K562 (cell line): ENCODE measurements around the gene ZC3H13. TPM values are rescaled to one million over a fixed set of nuclear protein-coding genes. Genes with fewer than 3 reads are reported as not detected.

Source experiments
- ATAC-seq: fragments of 200-7000 bp; cut with Tn5 transposase; 3 replicates; pipeline ENCODE4 v1.9.1; 2020; ENCODE audit warnings: moderate library complexity
- BruUV-seq: library from RNA; stranded (reverse); fragments of 400-500 nt; replicated peaks from 2 replicates; lab custom pipeline; 2021; lab: Mats Ljungman, UMichigan
- CTCF ChIA-PET: fragments of 300-600 bp; formaldehyde crosslinking; extraction: SDS; loops from one replicate; lab custom pipeline; 2021; ENCODE audit warnings: low intra/inter-chr PET ratio; lab: Yijun Ruan, JAX
- POLR2A ChIA-PET: fragments of 300-600, 350-650 bp; sonication (Branson Sonifier 250); formaldehyde crosslinking; extraction: SDS; loops from one replicate; lab custom pipeline; 2021; ENCODE audit warnings: antibody characterized with exemption, inconsistent platforms; lab: Yijun Ruan, JAX
- DNase-seq, 4 experiments: peaks; one replicate each; pipeline versions ENCODE4 v3.0.0 to v3.0.0-alpha.2; 2011 to 2018; ENCODE audit warnings: low spot score in 3 of 4, mixed read lengths in 3 of 4; ENCODE audit errors: extremely low read depth in 1 of 4
- FAIRE-seq: peaks from 2 replicates; lab custom pipeline; 2011; peaks lifted over from hg19 to GRCh38; lab: Jason Lieb, UNC
- H2AFZ ChIP-seq: 2 replicates; pipeline ENCODE4 v1.6.0; 2011; ENCODE audit warnings: low read depth, low read length, control low read depth, inconsistent platforms
- H3K27ac ChIP-seq: fragments of 200-600 bp; 3 replicates; pipeline ENCODE4 v1.8.0; 2011; ENCODE audit warnings: low read depth, mild to moderate bottlenecking, control low read depth, inconsistent platforms, low read length, moderate library complexity, mixed read lengths; ENCODE audit errors: extremely low read depth
- H3K27me3 ChIP-seq, 2 experiments: fragments of 300-600 bp in 1 of 2; 2 replicates in 1 of 2; 3 replicates in 1 of 2; pipeline versions ENCODE4 v1.6.0 to v1.8.0; 2011; ENCODE audit warnings: inconsistent platforms in 2 of 2, low read length in 2 of 2, mild to moderate bottlenecking in 1 of 2, mixed read lengths in 1 of 2, moderate library complexity in 1 of 2; ENCODE audit not compliant: control insufficient read depth in 2 of 2, insufficient read depth in 2 of 2
- H3K36me3 ChIP-seq: fragments of 300-600 bp; 3 replicates; pipeline ENCODE4 v1.8.0; 2011; ENCODE audit warnings: mild to moderate bottlenecking, low read length, inconsistent platforms; ENCODE audit not compliant: control insufficient read depth, insufficient read depth
- H3K4me1 ChIP-seq, 2 experiments: fragments of 200-600 bp in 1 of 2; replicated peaks in 1 of 2; 2 replicates in 1 of 2; 3 replicates in 1 of 2; pipeline versions ENCODE4 v1.5.1 to v1.8.0; 2011; ENCODE audit warnings: inconsistent platforms in 2 of 2, low read length in 2 of 2, mild to moderate bottlenecking in 1 of 2, mixed read lengths in 1 of 2, moderate library complexity in 1 of 2; ENCODE audit not compliant: control insufficient read depth in 2 of 2, insufficient read depth in 2 of 2
- H3K4me2 ChIP-seq: 2 replicates; pipeline ENCODE4 v1.6.1; 2011; ENCODE audit warnings: low read length, control low read depth, inconsistent platforms, mixed read lengths; ENCODE audit not compliant: insufficient read depth
- H3K4me3 ChIP-seq: fragments of 200-600 bp; sonication (generic), shearing (Covaris generic); 2 replicates; pipeline ENCODE4 v1.5.1; 2016; ENCODE audit warnings: control low read depth, inconsistent platforms
- H3K79me2 ChIP-seq: fragments of 200-600 bp; 3 replicates; pipeline ENCODE4 v1.8.0; 2011; ENCODE audit warnings: low read length, inconsistent platforms; ENCODE audit not compliant: control insufficient read depth, insufficient read depth
- H3K9ac ChIP-seq, 2 experiments: 2 replicates each; pipeline versions ENCODE4 v1.6.0 to v1.6.1; 2011; ENCODE audit warnings: low read depth in 2 of 2, low read length in 2 of 2, control low read depth in 1 of 2, inconsistent platforms in 1 of 2, mild to moderate bottlenecking in 1 of 2, mixed read lengths in 1 of 2; ENCODE audit not compliant: insufficient read depth in 1 of 2
- H3K9me1 ChIP-seq: one replicate; pipeline ENCODE4 v1.6.0; 2011; ENCODE audit warnings: inconsistent platforms, mild to moderate bottlenecking, low read length, moderate library complexity; ENCODE audit not compliant: control insufficient read depth, insufficient read depth
- H3K9me3 ChIP-seq: replicated peaks from 2 replicates; pipeline ENCODE4 v1.5.1; 2011; ENCODE audit warnings: low read depth, low read length, inconsistent platforms; ENCODE audit not compliant: control insufficient read depth, insufficient read depth
- H4K20me1 ChIP-seq: replicated peaks from 2 replicates; pipeline ENCODE4 v1.6.1; 2011; ENCODE audit warnings: low read length, inconsistent platforms, mixed read lengths; ENCODE audit not compliant: control insufficient read depth, insufficient read depth
- MITF ChIP-seq: IDR thresholded peaks from 2 replicates; pipeline ENCODE4 v1.6.1; 2014; ENCODE audit warnings: antibody characterized with exemption
- MXI1 ChIP-seq: IDR thresholded peaks from 2 replicates; pipeline ENCODE4 v1.6.1; 2011; ENCODE audit warnings: low read depth, mild to moderate bottlenecking, improper control_type of control experiment, low read length
- NR2C1 ChIP-seq, 2 experiments: fragments of 450-650 bp; IDR thresholded peaks; 2 replicates each; pipeline ENCODE4 v1.6.1; 2017; ENCODE audit warnings: mild to moderate bottlenecking in 2 of 2, antibody characterized with exemption in 1 of 2, inconsistent platforms in 1 of 2, missing compliant biosample characterization in 1 of 2, missing genetic modification characterization in 1 of 2
- NR4A1 ChIP-seq, 2 experiments: fragments of 250-450 bp in 1 of 2; fragments of 450-650 bp in 1 of 2; sonication (Bioruptor Pico) in 1 of 2; IDR thresholded peaks; 2 replicates each; pipeline versions ENCODE4 v1.4.0 to v1.6.1; 2016 to 2020; ENCODE audit warnings: mild to moderate bottlenecking in 2 of 2, missing compliant biosample characterization in 1 of 2, missing genetic modification characterization in 1 of 2, moderate library complexity in 1 of 2
- SRSF7 ChIP-seq: fragments of 200-400 bp; formaldehyde crosslinking; optimal IDR thresholded peaks from 2 replicates; pipeline ENCODE3; 2017; ENCODE audit warnings: mild to moderate bottlenecking, low read depth, low read length
- ZBTB7A ChIP-seq: IDR thresholded peaks from 2 replicates; pipeline ENCODE4 v1.6.1; 2011; ENCODE audit warnings: low read depth, mild to moderate bottlenecking, low read length, moderate library complexity, borderline replicate concordance; ENCODE audit not compliant: control insufficient read depth
- ZFP1 ChIP-seq: fragments of 450-650 bp; formaldehyde crosslinking; IDR thresholded peaks from 2 replicates; pipeline ENCODE4 v1.4.0; 2020; ENCODE audit warnings: mild to moderate bottlenecking, mixed read lengths
- ZFP36 ChIP-seq: fragments of 150-350 bp; IDR thresholded peaks from 2 replicates; pipeline ENCODE4 v1.6.1; 2018; ENCODE audit warnings: low read length, low read depth; ENCODE audit not compliant: partially characterized antibody
- ZNF551 ChIP-seq: fragments of 250-450 bp; sonication (Bioruptor Pico); IDR thresholded peaks from 2 replicates; pipeline ENCODE4 v1.5.0; 2021; ENCODE audit warnings: mild to moderate bottlenecking, moderate library complexity
- ZNF780A ChIP-seq: fragments of 250-450 bp; sonication (Bioruptor Pico); IDR thresholded peaks from 2 replicates; pipeline ENCODE4 v1.5.0; 2021; ENCODE audit warnings: mild to moderate bottlenecking
- WGBS: fragments of 100-300 bp; shearing (Covaris generic); methylation state at CpG from one replicate; pipeline ENCODE4 v1.1.6; 2016; ENCODE audit warnings: low coverage, mixed read lengths; ENCODE audit not compliant: insufficient coverage; ENCODE audit errors: missing lambda C conversion rate; 5-methylcytosine and 5-hydroxymethylcytosine counted together
- in situ Hi-C: fragments of 300-500 bp; cut with MboI; formaldehyde crosslinking; loops from 4 replicates; pipeline ENCODE4 v1.15.0; 2018; ENCODE audit warnings: inconsistent platforms, mixed read lengths
- intact Hi-C: fragments of 100-400 bp; cut with micrococcal nuclease; formaldehyde crosslinking; loops from 2 replicates; pipeline ENCODE4 v1.14.2; 2022
- polyA plus RNA-seq, 8 experiments: library from polyadenylated mRNA; depleted of rRNA in 4 of 8; stranded (reverse) in 5 of 8; unstranded in 3 of 8; fragments of >200 nt; fragmentation: Nextera tagmentation in 2 of 8; fragmentation: Illumina TruSeq in 1 of 8; extraction: Ambion mirVana in 2 of 8; extraction: Trizol in 1 of 8; gene quantifications; 2 replicates each; pipeline versions ENCODE4 v1.2.1 to v1.2.3, GENCODE V29; 2011 to 2014; ENCODE audit warnings: inconsistent platforms in 1 of 8, missing spikeins in 1 of 8
- total RNA-seq, 7 experiments: library from RNA; depleted of rRNA in 6 of 7; stranded (reverse); fragments of >200 nt in 6 of 7; fragmentation: Illumina TruSeq in 2 of 7; extraction: Trizol in 2 of 7; gene quantifications; 2 replicates each; pipeline versions ENCODE4 v1.2.1 to v1.2.3, GENCODE V29; 2011 to 2021; ENCODE audit warnings: low replicate concordance in 1 of 7
- TF ChIP-seq, protein P1 (sequence below): fragments of 250-450 bp; sonication (Bioruptor Pico); IDR thresholded peaks from 2 replicates; pipeline ENCODE4 v1.5.0; 2020; ENCODE audit warnings: mild to moderate bottlenecking

ZC3H13 gene
- total and polyA plus RNA-seq, 9 of the 15 experiments (the other 6 are each of a cell fraction or from before 2014, with no cell fraction given): 4.9 to 27.6 (median 12.1) TPM

DNA sequence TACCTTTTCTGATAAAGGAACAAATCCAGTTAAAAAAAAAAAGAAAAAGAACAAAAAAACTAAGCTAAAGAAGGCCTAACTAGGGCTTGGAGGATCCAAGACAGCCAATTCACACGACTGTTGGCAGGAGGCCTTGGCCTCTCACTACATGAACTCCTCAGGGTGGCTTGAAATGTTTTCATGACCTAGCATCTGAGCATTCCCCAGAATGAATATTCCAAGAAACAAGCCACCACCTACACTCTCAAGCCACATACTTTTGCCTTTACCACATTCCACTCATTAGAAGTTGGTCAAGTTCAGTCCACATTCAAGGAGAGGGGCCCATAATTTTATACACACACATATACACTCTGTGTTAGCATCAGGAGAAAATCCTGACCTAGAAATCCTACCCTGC is 103.4 kb downstream of the ZC3H13 start:
- POLR2A ChIA-PET: interaction anchor here (0.6 to 0.7 kb wide), 2 partner anchors 70 to 107 kb away, joined by 3 read pairs; no protein-coding TSS in a partner anchor
- no peak for TF ChIP-seq SRSF7
- TF ChIP-seq ZFP36: no peak
- TF ChIP-seq NR2C1 (IDR thresholded peaks at IDR 0.05): no peak
- TF ChIP-seq NR2C1 (tag; IDR thresholded peaks at IDR 0.05): no peak
- no TSS peak for BruUV-seq

DNA sequence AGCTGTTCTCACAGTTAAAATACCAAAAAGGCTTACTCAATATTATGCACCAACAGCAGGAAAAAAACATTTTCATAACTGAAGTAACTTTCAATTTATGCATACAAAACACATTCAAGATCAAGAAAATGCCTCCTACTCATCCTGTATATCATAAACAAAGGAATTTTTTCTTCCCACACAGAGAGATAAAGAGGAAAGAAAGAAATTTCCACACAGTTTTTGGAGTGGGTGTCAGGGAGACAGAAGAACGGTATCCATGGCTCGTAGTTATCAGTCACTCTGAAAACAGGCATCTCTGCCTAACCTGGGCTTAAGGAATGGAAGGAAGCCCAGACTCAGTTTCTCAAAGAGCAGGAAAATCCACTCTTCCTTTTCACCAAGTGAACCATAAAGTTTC is 108.6 kb downstream of the ZC3H13 start:
- CTCF ChIA-PET: no interaction called here
- Histone ChIP-seq H3K4me2 (no peak overlapping the region), H3K9ac (no peak overlapping the region), H3K27me3 (no peaks in the 10 kb centered on the region), H3K9me3 (no peaks in the 10 kb centered on the region), H2AFZ (0 out of 2 replicates have a peak overlapping the region, but pooled peaks have one; percentile 20), H3K4me1 (peaks cover 0 to 10% of the 10 kb centered on the region in 2 experiments; a peak in 3 of 5 replicates), H4K20me1 (no peaks in the 10 kb centered on the region), H3K4me3 (no peak overlapping the region), H3K9me1 (no peaks in the 10 kb centered on the region), H3K36me3 (no peaks in the 10 kb centered on the region), H3K79me2 (no peaks in the 10 kb centered on the region), H3K27ac (no peak overlapping the region)
- POLR2A ChIA-PET: no interaction called here
- ATAC-seq: no peak
- no peak for DNase-seq
- in situ Hi-C loops (loop anchor here (25.0 kb wide), 1 partner anchor 368 kb away; no protein-coding TSS in a partner anchor), intact Hi-C loops (no loop called here)
- WGBS: 35% methylated on average over 2 of the region's 2 CpGs
- no peak for FAIRE-seq
- BruUV-seq: no TSS peak
- TF ChIP-seq ZBTB7A: no peak
- TF ChIP-seq ZNF780A: no peak
- TF ChIP-seq ZFP1: no peak
- no peak for TF ChIP-seq MXI1
- no peak for TF ChIP-seq MITF
- TF ChIP-seq, protein P1, sequence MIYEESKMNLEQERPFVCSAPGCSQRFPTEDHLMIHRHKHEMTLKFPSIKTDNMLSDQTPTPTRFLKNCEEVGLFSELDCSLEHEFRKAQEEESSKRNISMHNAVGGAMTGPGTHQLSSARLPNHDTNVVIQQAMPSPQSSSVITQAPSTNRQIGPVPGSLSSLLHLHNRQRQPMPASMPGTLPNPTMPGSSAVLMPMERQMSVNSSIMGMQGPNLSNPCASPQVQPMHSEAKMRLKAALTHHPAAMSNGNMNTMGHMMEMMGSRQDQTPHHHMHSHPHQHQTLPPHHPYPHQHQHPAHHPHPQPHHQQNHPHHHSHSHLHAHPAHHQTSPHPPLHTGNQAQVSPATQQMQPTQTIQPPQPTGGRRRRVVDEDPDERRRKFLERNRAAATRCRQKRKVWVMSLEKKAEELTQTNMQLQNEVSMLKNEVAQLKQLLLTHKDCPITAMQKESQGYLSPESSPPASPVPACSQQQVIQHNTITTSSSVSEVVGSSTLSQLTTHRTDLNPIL: no peak
- TF ChIP-seq NR4A1 (CRISPR knock-in tag; IDR thresholded peaks at IDR 0.05): no peak
- TF ChIP-seq NR4A1 (tag; IDR thresholded peaks at IDR 0.05): no peak
- no peak for TF ChIP-seq ZNF551

More for the DNA sequence above, 103.4 kb downstream of the ZC3H13 start:
- WGBS: 0% methylated on average over 1 of the region's 1 CpG
- in situ Hi-C loops: loop anchor here (25.0 kb wide), 1 partner anchor 363 kb away; no protein-coding TSS in a partner anchor
- Histone ChIP-seq H3K79me2 (no peaks in the 10 kb centered on the region), H3K9me3 (no peaks in the 10 kb centered on the region), H3K4me3 (no peak overlapping the region), H3K9ac (no peak overlapping the region), H3K9me1 (no peaks in the 10 kb centered on the region), H3K4me1 (peaks cover 0 to 1% of the 10 kb centered on the region in 2 experiments; a peak in 1 of 5 replicates), H3K36me3 (no peaks in the 10 kb centered on the region), H2AFZ (no peak overlapping the region), H3K27me3 (no peaks in the 10 kb centered on the region), H3K27ac (no peak overlapping the region), H4K20me1 (no peaks in the 10 kb centered on the region), H3K4me2 (no peak overlapping the region)
- ATAC-seq (no peak), FAIRE-seq (no peak), DNase-seq (no peak)
- intact Hi-C loops: no loop called here
- CTCF ChIA-PET: no interaction called here
